Measurements from ENCODE around the gene TCF12.
"Not testable (repeated sequence)": the region's sequence is repeated elsewhere in the genome, so short reads cannot be mapped to it uniquely, and the experiment has no call there.

Gene TCF12

DNA sequence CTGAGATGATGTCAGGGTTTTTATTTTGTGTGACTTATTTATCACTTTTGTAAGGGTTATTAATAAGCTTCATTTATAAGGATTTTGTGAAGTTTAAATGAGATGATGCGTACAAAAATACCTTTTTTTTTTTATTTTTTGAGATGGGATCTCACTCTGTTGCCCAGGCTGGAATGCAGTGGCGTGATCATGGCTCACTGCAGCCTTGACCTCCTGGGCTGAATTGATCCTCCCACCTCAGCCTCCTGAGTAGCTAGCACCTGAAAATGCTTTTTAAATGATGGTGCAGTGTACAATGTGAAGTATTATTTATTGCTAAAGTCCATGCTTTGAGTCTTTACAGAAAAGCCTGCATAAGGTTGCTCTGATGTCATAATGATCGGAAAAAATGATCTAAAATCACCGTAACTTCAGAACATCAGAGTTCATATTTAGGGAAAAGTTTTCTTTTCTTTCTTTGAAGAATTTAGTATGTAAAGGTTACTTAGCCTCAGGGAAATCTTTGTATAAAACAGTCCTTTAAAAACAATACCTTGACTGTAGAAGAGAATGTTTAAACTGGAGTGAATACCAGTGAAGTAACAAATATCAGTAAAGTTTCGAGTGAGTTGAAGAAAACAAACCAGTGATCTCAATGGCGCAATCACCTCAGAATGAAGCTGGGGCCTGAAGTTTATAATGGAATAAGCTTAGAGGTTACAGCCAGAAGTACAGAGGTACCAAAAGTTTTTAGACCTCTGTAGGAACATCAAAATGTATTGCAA is 29.7 kb downstream of the TCF12 start:
- no peak for DNase-seq

DNA sequence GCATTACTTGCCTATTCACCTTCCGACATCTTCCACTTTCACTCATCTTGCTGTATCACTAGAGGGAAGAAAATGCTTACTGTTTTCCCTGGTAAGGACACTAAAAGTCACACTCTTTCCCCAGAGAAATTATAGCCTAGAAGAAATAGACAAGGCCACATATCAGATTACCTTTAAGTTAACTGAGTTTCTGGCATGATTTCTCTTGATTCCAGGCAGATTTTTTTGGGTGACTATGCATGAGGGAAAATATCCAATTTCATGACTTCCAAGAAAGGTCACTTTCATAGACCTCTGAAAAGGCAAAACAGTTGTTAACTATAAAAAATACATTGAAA is 30.3 kb downstream of the TCF12 start:
- DNase-seq: no peak

DNA sequence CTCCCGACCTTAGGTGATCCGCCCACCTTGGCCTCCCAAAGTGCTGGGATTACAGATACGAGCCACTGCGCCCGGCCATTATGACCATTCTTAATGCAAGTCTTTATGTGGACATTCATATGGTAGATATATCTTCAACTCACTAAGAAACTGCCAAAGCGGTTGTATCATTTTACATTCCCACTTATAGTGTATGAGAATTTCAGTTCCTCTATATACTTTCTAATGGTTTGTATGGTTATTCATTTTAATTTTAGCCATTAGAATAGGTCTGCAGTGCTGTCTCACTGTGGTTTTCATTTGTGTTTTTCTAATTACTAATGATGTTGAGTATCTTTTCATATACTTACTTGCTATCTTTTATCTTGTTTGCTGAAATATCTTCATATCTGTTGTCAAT is 32.5 kb downstream of the TCF12 start:
- no peak for DNase-seq

DNA sequence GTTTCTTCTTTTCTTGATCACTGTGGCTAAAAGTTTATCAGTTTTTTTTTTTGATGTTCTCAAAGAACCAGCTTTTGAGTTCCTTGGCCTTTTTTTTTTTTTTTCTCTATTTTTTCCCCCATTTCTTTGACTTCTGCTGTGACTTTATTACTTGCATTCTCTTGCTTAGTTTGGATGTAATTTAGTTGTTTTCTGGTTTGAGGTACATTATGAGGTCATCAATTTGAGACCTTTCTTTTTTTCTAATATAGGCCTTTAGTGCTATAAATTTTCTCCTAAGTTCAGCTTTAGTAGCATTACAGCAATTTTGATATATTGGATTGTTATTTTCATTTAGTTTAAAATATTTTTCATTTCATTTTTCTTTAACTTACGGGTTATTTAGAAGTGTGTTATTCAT is 35.3 kb downstream of the TCF12 start:
- no peak for DNase-seq

DNA sequence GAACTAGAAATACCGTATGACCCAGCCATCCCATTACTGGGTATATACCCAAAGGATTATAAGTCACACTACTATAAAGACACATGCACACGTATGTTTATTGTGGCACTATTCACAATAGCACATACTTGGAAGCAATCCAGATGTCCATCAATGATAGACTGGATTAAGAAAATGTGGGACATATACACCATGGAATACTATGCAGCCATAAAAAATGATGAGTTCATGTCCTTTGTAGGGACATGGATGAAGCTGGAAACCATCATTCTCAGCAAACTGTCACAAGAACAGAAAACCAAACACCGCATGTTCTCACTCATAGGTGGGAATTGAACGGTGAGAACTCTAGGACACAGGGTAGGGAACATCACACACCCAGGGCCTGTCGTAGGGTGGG is 36.6 kb downstream of the TCF12 start:
- not testable (repeated sequence) for DNase-seq

DNA sequence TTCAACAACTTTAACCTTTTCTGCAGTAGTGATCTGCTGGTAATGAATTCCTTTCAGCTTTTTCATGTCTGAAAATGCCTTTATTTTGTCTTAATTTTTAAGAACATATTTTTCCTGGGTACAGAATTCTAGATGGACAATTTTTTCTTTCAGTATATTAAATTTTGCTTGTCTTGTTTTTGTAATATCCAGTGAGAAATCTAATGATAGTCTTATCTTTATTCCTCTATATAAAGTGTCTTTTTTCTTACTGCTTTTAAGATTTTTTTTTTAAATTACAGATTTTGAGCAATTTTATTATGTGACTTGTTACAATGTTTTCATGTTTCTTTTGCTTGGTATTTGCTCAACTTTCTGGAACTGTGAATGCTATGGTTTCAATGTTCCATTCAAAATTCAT is 38.1 kb downstream of the TCF12 start:
- no peak for DNase-seq

DNA sequence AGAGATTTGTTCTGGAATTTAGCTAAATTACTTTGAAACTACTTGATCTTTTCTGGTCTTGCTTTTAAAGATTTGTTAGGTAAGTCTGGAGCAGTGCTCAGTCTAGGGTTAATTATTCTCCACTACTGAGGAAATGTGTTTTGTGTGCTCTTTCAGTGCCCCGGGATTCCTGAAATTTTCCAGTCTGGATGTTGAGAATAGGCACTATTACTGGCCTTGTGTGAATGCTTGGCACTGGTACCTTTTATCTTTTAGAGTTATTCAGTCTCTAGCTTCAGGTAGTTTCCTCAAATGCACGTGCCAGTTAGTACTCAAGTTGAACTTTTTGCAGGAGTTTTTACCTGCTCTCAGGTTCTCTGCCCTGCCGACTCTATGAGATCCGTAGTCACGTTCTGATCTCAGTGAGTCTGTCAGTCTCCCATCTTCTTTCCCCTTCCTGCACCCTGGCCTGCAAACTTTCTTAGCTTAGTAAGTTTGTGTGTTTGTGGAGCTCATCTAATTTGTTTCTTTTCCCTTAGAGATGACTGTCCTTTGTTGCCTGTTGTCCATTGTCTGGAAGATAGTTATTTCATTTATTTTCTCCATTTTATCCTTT is 39.5 kb downstream of the TCF12 start:
- no peak for DNase-seq

DNA sequence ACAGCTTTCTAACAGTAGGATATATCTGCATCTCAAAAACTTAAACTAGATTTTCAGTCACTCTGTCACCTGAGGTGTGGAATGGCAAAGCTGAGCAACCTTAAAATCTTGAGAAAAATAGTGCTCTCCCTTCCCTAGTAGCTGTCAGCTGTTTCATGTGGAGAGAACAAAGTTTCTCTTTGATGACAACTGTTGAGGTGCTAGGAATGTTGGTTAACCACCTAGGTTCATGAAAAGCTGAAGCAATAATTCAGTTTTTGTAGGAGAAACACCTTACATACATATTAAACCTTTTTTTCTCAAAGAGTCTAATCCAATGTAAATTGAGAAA is 40.8 kb downstream of the TCF12 start:
- no peak for DNase-seq

DNA sequence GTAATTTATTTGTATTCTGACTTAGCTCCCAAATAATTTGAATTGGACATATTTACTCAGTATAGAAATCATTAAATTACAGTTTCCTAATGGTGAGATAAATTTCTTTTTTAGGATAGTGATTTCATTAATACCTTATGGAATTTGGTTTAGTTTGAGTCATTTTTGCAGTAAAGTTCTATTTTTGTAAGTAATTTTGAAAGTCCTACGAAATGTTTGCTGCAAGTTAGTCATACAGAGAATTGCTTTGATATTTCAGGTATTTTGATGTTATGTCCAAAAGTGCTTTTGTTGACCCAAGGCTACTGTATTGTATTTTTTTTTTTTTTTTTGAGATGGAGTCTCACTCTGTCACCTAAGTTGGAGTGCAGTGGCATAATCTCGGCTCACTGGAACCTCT is 41.7 kb downstream of the TCF12 start:
- no peak for DNase-seq

DNA sequence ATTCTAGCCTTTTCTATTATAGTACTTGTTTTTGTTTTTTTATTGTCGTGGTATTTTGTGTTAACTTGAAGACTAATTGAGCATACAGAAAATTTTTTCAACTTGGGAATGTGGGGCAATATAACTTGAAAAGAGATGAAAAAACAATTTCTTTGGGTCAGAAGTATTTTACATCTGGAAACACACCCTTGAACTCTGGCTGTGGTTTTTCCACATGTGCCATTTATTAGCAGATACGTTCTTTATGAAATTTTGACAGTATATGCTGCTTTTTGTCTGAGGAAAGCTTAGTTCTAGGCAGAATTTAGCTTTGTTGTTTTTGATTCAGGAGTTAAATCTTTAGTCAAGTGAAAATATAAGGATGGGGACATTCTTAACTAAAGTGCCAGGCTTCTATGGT is 44.7 kb downstream of the TCF12 start:
- DNase-seq: no peak

DNA sequence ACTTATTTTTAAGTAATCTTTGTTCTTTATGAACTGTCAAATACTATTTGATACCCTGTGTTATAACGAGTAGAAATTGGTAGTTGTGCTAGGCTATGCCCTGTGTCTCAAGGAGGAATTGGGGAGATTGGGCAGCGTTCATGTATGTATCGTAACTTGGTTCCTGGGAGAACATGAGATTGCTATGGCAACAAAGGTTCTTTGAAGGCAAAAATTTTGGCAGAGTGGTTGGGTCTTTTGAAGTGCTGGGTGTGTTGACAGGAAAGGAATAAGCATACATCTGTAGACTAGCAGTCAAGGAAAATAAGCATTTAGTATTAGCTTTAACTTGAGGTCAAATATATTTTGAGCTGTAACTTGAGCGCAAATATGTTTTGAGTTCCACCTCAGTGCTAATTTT is 45.3 kb downstream of the TCF12 start:
- peak in 1 of 2 donors; percentile 19 for DNase-seq

DNA sequence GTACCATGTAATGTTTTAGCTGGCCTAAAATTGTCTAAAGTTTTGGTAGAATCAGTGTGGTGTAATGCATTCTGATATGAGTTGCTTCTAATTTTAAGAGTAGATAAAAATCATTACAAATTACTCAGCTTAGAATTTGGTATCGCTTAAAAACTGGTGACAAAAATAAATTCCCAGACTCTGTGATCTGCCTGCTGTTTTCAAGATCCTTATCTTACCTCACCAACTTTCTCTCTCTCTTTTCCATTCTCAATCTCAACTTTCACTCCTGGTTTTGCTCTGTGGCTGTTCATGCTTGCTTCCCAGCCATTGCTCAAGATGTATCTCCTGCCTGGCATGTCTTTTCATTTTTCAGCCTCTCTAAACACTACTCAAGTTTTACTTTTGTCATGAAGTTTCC is 45.7 kb downstream of the TCF12 start:
- no peak for DNase-seq

DNA sequence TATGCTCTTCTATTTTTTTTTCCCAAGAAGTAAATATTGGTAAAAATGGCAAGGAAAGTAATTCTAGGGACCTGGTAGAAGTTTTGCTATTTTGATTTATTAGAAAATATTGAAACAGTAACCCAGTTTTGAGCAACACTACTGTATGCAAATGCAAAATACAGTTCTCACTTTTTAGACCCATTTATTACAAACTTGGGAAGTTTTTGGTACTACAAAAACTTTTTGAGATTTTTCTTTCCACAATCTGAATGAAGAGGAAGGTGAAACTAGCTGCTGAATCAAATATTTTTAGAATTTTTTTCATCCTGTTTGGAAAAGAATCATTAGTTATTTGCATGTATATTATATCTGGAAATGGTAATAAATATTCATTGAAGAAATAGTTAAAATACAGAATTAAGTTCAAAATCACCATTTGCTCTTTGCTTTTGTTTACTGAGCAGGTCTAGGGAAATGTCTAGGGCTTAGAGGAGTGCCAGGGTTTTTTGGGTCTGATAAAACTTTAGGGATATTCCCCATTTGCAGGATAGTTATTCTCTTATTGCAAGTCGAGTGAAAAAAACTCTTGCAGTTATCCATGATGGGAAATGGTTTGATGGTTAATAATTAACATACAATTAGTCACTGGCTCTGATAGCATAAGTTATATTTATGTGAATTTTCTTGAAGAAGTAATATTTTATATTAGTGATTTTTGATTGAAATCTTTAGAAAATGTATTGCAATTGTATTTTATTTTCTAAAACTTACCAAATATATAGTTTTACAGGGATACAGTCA is 47.0 kb downstream of the TCF12 start:
- no peak for DNase-seq

DNA sequence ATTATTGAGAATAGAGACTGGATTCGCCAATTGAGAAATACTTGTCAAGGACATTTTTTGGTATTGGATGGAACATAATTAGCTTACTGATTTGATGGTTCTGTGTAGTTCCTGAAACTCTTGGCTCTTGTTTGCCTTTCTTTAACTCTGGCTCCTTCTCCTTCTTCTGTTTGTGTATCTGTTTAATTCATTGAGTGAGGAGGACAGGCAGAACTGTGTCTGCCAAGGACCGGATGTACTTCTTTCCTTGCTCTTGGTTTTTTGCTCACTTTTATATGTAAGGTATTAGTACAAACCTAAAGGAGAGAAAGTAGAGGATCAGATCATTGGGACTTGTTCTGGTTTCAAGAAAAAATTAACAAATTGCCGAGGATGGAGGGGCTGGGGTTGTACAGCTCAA is 48.9 kb downstream of the TCF12 start:
- no peak for DNase-seq

DNA sequence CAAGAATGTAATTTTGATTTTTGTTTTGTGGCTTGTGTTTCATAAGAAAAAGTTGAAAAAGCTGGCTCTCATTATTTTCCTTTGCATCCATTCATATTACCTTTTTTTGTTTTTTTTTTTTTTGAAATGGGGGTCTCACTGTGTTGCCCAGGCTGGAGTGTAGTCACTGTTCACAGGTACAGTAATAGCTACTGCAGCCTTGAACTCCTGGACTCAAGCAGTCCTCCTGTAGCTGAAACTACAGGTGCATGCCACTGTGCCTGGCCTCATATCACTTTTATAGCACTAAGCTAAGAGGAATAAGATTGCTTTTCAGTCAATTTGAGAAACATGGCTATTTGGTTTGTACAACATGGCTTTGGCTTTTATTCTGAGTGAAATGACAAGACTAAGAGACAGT is 49.8 kb downstream of the TCF12 start:
- DNase-seq: no peak

DNA sequence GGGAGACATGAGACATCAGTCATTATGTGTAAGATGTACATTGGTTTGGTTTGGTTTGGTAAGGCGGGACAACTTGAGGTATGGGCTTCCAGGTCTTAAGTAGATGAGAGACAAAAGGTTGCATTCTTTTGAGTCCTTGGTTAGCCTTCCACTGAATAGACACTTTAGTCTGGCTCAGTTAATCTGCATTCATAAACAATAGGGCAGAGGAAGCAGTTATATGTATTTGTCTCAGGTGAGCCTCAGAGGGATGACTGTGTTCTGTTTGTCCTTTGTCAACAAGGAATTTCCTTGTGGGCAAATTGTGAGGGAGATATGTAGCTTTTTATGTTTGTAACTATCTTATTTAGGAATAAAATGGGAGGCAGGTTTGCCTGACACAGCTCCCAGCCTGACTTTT is 50.4 kb downstream of the TCF12 start:
- DNase-seq: no peak

DNA sequence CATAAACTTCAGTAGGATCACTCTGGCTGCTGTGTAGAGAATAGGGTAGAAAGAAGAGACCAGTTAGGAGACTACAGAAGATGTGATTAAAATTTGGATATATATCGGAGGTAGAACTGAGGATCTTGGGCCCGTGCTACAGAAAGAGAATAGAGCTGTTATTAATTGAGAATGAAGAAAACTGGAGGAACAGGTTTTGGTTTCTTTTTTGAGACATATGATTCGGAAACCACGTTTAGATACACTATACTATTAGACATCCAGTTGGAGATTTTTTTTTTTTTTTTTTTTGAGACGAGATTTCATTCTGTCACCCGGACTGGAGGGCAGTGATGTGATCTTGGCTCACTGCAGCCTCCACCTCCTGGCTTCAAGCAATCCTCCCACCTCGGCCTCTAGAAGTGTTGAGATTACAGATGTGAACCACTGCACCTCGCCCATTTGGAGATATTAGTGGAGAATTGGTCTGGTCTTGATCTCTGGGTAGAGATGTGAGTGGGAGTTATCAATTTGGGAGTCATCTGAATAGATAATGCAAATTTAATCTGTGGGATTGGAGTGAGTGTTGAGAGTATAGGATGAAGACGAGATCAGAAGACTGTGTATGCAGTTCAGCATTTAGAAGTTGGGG is 50.9 kb downstream of the TCF12 start:
- DNase-seq: no peak

DNA sequence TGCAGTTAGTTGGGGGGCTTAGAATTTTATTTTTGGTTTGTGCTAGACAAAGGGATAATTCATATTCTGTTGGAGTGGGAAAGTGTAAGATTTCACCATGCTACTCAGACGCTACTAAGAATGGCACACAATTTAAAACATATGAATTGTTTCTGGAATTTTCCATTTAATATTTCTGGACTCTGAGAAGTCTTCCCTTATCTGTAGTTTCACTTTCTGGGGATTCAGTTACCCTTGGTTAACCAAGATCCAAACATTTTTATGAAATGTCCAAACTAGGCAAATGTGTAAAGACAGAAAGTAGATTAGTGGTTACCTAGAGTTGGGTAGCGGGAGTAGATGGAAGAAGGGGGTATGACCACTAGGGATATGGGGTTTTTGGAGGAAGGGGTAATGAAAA is 53.1 kb downstream of the TCF12 start:
- DNase-seq: no peak

DNA sequence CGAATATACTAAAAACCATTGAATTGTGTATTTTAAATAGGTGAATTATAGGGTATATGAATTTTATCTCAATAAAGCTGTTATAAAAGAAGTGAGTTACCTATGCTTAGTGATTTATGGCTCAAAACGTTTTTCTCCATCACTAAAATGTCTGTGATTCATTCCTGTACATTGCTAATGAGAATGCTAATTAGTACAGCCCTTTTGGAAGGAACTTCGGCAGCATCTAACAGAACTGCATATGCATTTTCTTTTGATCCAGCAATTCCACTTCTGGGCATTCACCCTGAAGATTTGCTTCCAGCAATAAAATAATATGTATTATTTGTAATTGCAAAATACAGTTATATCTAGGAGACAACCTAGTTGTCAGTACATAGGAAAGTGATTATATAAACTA is 53.6 kb downstream of the TCF12 start:
- no peak for DNase-seq

DNA sequence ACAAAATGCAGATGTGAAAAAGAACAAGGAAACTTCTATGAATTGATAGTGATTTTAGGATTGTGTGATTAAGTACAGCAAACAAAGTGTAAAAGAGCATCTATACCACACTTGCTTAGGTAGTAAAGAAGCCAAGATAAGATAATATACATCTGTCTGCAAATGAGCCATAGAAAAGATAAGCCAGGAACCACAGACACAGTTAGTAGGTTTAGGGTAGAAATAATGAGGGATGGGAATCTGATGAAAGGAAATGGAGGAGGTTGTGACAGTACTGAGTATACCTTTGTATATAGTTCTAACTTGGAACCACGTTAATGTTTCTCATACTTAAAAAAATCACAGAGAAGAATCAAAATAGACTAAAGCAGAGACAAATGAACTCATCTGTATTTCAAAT is 54.0 kb downstream of the TCF12 start:
- DNase-seq: no peak

DNA sequence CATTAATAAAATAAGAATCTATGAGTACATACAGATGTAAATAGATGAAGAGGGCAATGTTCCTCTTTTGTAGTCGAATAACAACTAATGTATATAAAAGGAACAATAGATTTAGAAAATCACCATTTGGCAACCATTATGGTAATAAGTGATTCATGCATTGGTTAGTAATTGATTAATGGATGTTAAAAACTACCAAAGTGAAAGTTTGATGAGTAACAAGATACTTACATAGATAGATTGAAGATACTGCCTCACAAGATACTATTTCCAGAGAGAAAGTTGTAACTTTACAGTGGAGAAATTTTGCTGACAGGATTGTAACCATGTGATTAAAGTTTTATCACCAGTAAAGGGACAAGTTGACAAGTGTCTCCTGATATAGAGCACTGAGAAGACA is 55.0 kb downstream of the TCF12 start:
- no peak for DNase-seq

DNA sequence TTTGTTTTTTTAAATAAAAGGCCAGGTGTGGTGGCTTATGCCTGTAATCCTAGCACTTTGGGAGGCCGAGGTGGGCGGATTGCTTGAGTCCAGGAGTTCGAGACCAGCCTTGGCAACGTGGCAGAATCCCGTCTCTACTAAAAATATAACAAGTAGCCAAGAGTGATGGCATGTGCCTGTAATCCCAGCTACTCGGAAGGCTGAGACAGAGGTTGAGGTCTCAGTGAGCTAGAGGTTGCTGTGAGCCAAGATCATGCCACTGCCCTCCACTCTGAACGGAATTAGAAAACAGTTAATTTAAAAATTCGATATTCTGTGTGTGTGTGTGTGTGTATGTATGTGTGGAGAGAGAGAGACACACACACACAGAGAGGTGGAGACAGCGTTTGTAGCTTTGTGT is 58.8 kb downstream of the TCF12 start:
- DNase-seq: no peak

DNA sequence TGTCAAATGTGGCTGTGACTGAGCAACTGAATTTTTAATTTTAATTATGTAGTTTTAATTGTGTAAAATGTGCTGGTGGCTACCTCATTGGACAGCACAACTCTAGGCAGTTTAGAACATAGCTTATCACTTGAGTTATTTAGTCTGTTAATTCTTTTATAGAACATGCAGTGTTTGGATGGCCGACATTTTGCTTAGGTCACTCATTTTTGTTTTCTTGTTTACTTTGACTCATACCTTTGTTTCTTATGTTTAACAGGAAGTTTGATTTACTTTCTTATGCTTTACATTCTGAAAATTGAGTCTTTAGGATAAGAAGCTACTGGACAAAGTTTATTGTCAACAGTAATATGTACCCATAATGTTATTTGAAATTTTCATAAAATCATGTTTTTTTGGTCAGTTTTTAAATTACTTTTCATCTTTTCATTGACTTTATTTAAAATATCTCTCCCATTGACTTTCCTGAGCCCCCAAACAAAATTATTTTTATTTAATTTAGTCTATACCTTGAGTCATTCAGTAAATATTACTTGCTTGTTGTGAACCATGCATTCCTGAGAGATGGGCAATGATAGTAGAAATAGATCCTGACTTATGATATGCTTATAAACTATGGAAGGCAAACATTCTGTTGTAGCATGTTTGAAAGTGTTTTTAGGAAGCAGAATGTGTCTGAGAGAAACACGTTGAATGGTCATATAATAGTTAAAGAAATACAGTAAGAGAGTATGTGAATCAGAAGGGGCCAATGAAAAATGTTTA is 60.6 kb downstream of the TCF12 start:
- DNase-seq: no peak
